Measurements from ENCODE around the gene NFIC.
A peak's percentile ranks its signal among the peaks of the same experiment; 100 is the strongest.
"Not testable (repeated sequence)": the region's sequence is repeated elsewhere in the genome, so short reads cannot be mapped to it uniquely, and the experiment has no call there.

The NFIC gene

GRCh38 chr19:3370728-3371591 is 4.6 kb downstream of the NFIC start:
- Histone ChIP-seq H3K9me3 (ENCODE audit: low read depth, low read length) (no peaks in the 10 kb centered on the region), H3K4me3 (no peak overlapping the region), H3K9ac (ENCODE audit: insufficient read length) (peak overlapping the region; percentile 37), H3K36me3 (ENCODE audit: insufficient read depth, low read length) (no peaks in the 10 kb centered on the region), H3K27ac (peak overlapping the region; percentile 93)
- TF ChIP-seq FOXP2 (optimal IDR thresholded peaks at IDR 0.05; ENCODE audit: control extremely low read depth, extremely low read length, insufficient read depth) (no peak), POLR2AphosphoS5 (IDR thresholded peaks at IDR 0.05; ENCODE audit: borderline replicate concordance, low read depth, low read length) (no peak), EZH2 (IDR thresholded peaks at IDR 0.05) (no peak)
- no peak for DNase-seq (ENCODE audit: low read depth, low spot score)

- H3K27ac ChIP-seq: no peak overlapping the region
These were observed 6.0 kb downstream of the NFIC start for GRCh38 chr19:3372413-3372812.

GRCh38 chr19:3373971-3374368 is 7.6 kb downstream of the NFIC start:
- H3K4me3 ChIP-seq: no peak overlapping the region
- TF ChIP-seq POLR2AphosphoS5 (IDR thresholded peaks at IDR 0.05; ENCODE audit: borderline replicate concordance, low read depth, low read length): no peak
- TF ChIP-seq FOXP2 (optimal IDR thresholded peaks at IDR 0.05; ENCODE audit: control extremely low read depth, extremely low read length, insufficient read depth): no peak
- TF ChIP-seq EZH2 (IDR thresholded peaks at IDR 0.05): no peak
- H3K36me3 ChIP-seq (ENCODE audit: insufficient read depth, low read length): no peaks in the 10 kb centered on the region
- H3K9ac ChIP-seq (ENCODE audit: insufficient read length): no peak overlapping the region
- DNase-seq (ENCODE audit: low read depth, low spot score): no peak
- no peaks in the 10 kb centered on the region for H3K9me3 ChIP-seq (ENCODE audit: low read depth, low read length)
- no peak overlapping the region; the same call in 1 of the 2 replicates for H3K27ac ChIP-seq

More at GRCh38 chr19:3372413-3372812, 6.0 kb downstream of the NFIC start:
- DNase-seq (ENCODE audit: low read depth, low spot score): no peak
- Histone ChIP-seq H3K4me3 (no peak overlapping the region), H3K9ac (ENCODE audit: insufficient read length) (no peak overlapping the region), H3K9me3 (ENCODE audit: low read depth, low read length) (no peaks in the 10 kb centered on the region), H3K36me3 (ENCODE audit: insufficient read depth, low read length) (no peaks in the 10 kb centered on the region)
- TF ChIP-seq POLR2AphosphoS5 (IDR thresholded peaks at IDR 0.05; ENCODE audit: borderline replicate concordance, low read depth, low read length): no peak
- TF ChIP-seq FOXP2 (optimal IDR thresholded peaks at IDR 0.05; ENCODE audit: control extremely low read depth, extremely low read length, insufficient read depth): no peak
- no peak for TF ChIP-seq EZH2 (IDR thresholded peaks at IDR 0.05)

- no peak for DNase-seq (ENCODE audit: low read depth, low spot score)
- Histone ChIP-seq H3K9ac (ENCODE audit: insufficient read length) (no peak overlapping the region), H3K9me3 (ENCODE audit: low read depth, low read length) (no peaks in the 10 kb centered on the region), H3K27ac (no peak overlapping the region), H3K4me3 (no peak overlapping the region), H3K36me3 (ENCODE audit: insufficient read depth, low read length) (no peaks in the 10 kb centered on the region)
- TF ChIP-seq POLR2AphosphoS5 (IDR thresholded peaks at IDR 0.05; ENCODE audit: borderline replicate concordance, low read depth, low read length): no peak
- no peak for TF ChIP-seq EZH2 (IDR thresholded peaks at IDR 0.05)
- TF ChIP-seq FOXP2 (optimal IDR thresholded peaks at IDR 0.05; ENCODE audit: control extremely low read depth, extremely low read length, insufficient read depth): no peak
These were observed 8.2 kb downstream of the NFIC start for GRCh38 chr19:3374369-3375112.

GRCh38 chr19:3375221-3376090 is 9.1 kb downstream of the NFIC start:
- H3K9ac ChIP-seq (ENCODE audit: insufficient read length): no peak overlapping the region
- H3K4me3 ChIP-seq: no peak overlapping the region
- DNase-seq (ENCODE audit: low read depth, low spot score): no peak
- 0 out of 2 replicates have a peak overlapping the region, but pooled peaks have one; percentile 9 for H3K27ac ChIP-seq
- H3K36me3 ChIP-seq (ENCODE audit: insufficient read depth, low read length): no peaks in the 10 kb centered on the region
- TF ChIP-seq FOXP2 (optimal IDR thresholded peaks at IDR 0.05; ENCODE audit: control extremely low read depth, extremely low read length, insufficient read depth): no peak
- TF ChIP-seq POLR2AphosphoS5 (IDR thresholded peaks at IDR 0.05; ENCODE audit: borderline replicate concordance, low read depth, low read length): no peak
- no peak for TF ChIP-seq EZH2 (IDR thresholded peaks at IDR 0.05)
- no peaks in the 10 kb centered on the region for H3K9me3 ChIP-seq (ENCODE audit: low read depth, low read length)

- not testable (repeated sequence) for H3K9me3 ChIP-seq (ENCODE audit: low read depth, low read length); H3K4me3 ChIP-seq; DNase-seq (ENCODE audit: low read depth, low spot score); H3K36me3 ChIP-seq (ENCODE audit: insufficient read depth, low read length); H3K9ac ChIP-seq (ENCODE audit: insufficient read length); H3K27ac ChIP-seq
These were observed 9.7 kb downstream of the NFIC start for GRCh38 chr19:3376091-3376455.

GRCh38 chr19:3378352-3379150 is 12.2 kb downstream of the NFIC start:
- DNase-seq (ENCODE audit: low read depth, low spot score): no peak
- TF ChIP-seq EZH2 (IDR thresholded peaks at IDR 0.05) (no peak), FOXP2 (optimal IDR thresholded peaks at IDR 0.05; ENCODE audit: control extremely low read depth, extremely low read length, insufficient read depth) (no peak), POLR2AphosphoS5 (IDR thresholded peaks at IDR 0.05; ENCODE audit: borderline replicate concordance, low read depth, low read length) (no peak)
- no peaks in the 10 kb centered on the region for H3K9me3 ChIP-seq (ENCODE audit: low read depth, low read length)
- no peak overlapping the region for H3K9ac ChIP-seq (ENCODE audit: insufficient read length)
- H3K27ac ChIP-seq: peak overlapping the region; percentile 54; the same call in 1 of the 2 replicates
- peaks cover 16% of the 10 kb centered on the region; the same call in 1 of the 2 replicates for H3K36me3 ChIP-seq (ENCODE audit: insufficient read depth, low read length)
- no peak overlapping the region for H3K4me3 ChIP-seq

All from SK-N-MC (cell line).